HFFc6 (cell line): ENCODE measurements around the gene MTMR3. TPM values are rescaled to one million over a fixed set of nuclear protein-coding genes. Genes with fewer than 3 reads are reported as not detected.

Experiments
- DNase-seq: peaks from one replicate; pipeline ENCODE4 v3.0.0-alpha.2; 2018
- H3K27ac Mint-ChIP-seq: 2 replicates; pipeline ENCODE4 v1.8.0; 2020; ENCODE audit warnings: mild to moderate bottlenecking, mixed read lengths
- H3K27me3 Mint-ChIP-seq: 2 replicates; pipeline ENCODE4 v1.8.0; 2021; ENCODE audit warnings: mild to moderate bottlenecking, moderate library complexity, mixed read lengths; ENCODE audit not compliant: insufficient read depth
- H3K36me3 Mint-ChIP-seq: 2 replicates; pipeline ENCODE4 v1.8.0; 2021; ENCODE audit warnings: low read depth, mixed read lengths
- H3K4me1 Mint-ChIP-seq: 2 replicates; pipeline ENCODE4 v1.8.0; 2020; ENCODE audit warnings: low read depth, mixed read lengths
- H3K4me3 Mint-ChIP-seq: 2 replicates; pipeline ENCODE4 v1.8.0; 2020; ENCODE audit warnings: mild to moderate bottlenecking, moderate library complexity, mixed read lengths
- H3K9me3 Mint-ChIP-seq: 2 replicates; pipeline ENCODE4 v1.8.0; 2020; ENCODE audit warnings: mild to moderate bottlenecking, mixed read lengths
- total RNA-seq, 6 experiments: library from RNA; stranded (reverse); fragmentation: NEBNext Ultra II Directional; extraction: Animal tissue kit (Norgen Biotek cat#: 25700); gene quantifications; 2 replicates in 1 of 6; 3 replicates in 5 of 6; pipeline ENCODE4 v1.2.3, GENCODE V29; 2021
- TF ChIP-seq, protein P1 (sequence below): fragments of 200-600 bp; sonication (generic); IDR thresholded peaks from 2 replicates; pipeline ENCODE4 v1.5.0; 2021; ENCODE audit warnings: antibody characterized with exemption, mild to moderate bottlenecking

Gene MTMR3
- total RNA-seq, 6 experiments from 2014 or later = 19.0 to 27.0 (median 21.7) TPM

DNA sequence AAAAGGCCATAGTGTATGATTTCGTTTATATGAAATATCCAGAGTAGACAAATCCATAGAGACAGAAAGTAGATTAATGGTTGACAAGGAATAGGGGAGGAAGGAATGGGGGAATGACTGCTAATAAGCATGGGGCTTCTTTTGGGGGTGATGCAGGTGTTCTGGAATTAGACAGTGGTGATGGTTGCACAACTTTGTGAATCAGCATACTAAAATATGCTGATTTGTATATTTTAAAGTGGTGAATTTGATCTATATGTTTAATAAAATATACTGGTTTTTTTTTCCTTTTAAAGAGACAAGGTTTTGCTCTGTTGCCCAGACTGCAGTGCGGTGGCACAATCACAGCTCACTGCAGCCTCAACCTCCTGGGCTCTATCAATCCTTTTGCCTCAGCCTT lies 190.8 kb downstream of the MTMR3 start:
- H3K36me3 Mint-ChIP-seq = no peaks in the 10 kb centered on the region
- no peak for DNase-seq
- no peaks in the 10 kb centered on the region for H3K9me3 Mint-ChIP-seq
- TF ChIP-seq, protein P1, sequence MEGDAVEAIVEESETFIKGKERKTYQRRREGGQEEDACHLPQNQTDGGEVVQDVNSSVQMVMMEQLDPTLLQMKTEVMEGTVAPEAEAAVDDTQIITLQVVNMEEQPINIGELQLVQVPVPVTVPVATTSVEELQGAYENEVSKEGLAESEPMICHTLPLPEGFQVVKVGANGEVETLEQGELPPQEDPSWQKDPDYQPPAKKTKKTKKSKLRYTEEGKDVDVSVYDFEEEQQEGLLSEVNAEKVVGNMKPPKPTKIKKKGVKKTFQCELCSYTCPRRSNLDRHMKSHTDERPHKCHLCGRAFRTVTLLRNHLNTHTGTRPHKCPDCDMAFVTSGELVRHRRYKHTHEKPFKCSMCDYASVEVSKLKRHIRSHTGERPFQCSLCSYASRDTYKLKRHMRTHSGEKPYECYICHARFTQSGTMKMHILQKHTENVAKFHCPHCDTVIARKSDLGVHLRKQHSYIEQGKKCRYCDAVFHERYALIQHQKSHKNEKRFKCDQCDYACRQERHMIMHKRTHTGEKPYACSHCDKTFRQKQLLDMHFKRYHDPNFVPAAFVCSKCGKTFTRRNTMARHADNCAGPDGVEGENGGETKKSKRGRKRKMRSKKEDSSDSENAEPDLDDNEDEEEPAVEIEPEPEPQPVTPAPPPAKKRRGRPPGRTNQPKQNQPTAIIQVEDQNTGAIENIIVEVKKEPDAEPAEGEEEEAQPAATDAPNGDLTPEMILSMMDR = no peak
- peaks cover 44% of the 10 kb centered on the region for H3K27me3 Mint-ChIP-seq
- no peaks in the 10 kb centered on the region for H3K4me1 Mint-ChIP-seq
- no peak overlapping the region for H3K4me3 Mint-ChIP-seq
- no peak overlapping the region for H3K27ac Mint-ChIP-seq

DNA sequence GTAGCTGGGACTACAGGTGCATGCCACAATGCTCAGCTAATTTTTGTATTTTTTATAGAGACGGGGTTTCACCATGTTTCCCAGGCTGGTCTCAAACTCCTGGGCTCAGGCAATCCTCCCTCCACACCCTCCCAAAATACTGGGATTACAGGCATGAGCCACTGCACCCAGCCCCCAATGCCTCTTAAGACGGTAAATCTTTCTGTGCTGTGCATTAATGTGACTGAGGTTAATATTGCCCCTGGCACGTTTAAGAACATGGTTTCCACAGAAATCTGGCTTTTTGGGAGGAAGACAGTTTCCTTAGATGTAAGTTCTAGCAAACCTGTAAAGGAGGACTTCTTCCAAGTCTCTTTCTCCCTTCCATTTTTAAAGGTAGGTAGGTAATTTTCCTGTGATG lies 191.2 kb downstream of the MTMR3 start:
- Mint-ChIP-seq H3K4me1 (no peaks in the 10 kb centered on the region), H3K27ac (no peak overlapping the region), H3K36me3 (no peaks in the 10 kb centered on the region), H3K27me3 (peaks cover 41% of the 10 kb centered on the region), H3K4me3 (no peak overlapping the region), H3K9me3 (no peaks in the 10 kb centered on the region)
- DNase-seq = no peak
- TF ChIP-seq, protein P1 = no peak

DNA sequence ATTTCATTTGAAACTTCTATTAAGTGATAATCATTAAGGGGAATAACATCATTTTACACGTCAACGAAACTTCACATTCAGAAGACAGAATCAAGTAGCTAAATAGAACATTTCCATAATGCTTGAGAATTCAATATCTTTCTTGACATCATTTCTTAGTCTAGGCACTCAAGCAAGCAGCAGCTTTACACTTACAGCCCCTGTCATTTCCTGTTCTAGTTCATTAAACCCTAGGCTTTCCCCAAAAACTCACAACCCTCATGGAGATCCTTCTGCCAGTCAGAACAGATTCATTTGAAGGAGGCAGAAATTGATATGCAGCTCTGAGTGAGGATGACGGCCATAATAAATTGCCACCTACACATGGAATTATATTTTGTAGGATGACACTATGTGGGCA lies 192.0 kb downstream of the MTMR3 start:
- TF ChIP-seq, protein P1 = no peak
- no peaks in the 10 kb centered on the region for H3K9me3 Mint-ChIP-seq
- DNase-seq = no peak
- no peaks in the 10 kb centered on the region for H3K36me3 Mint-ChIP-seq
- H3K27ac Mint-ChIP-seq = no peak overlapping the region
- peaks cover 36% of the 10 kb centered on the region for H3K27me3 Mint-ChIP-seq
- no peaks in the 10 kb centered on the region for H3K4me1 Mint-ChIP-seq
- H3K4me3 Mint-ChIP-seq = no peak overlapping the region

DNA sequence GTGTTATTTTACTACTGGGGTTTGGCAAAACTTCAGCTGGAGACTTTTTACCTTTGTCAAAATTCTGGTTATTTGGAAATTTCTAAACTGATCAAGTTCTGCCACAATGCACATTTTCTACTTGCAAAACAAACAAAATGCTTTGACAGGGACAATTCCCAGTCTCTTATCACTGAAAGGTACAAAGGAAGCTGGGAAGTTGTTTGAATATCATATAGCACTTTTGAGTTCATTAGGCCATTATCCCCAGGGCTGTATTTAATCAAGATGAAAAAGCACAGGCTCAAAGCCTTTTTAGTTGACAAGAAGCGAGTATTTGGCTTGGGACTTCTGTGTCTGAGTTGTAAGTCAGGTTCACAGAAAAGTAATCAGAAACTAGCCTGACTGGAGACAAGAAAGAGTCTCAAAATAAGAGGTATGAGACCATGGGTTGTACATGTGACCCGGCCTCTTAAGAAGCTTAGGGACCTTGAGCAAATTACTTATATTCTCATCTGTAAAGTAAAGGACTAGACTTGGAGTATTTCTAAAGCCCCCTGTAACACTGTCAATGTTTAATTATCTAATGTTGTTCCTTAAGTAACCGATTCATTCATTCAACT lies 194.4 kb downstream of the MTMR3 start:
- TF ChIP-seq, protein P1 = no peak
- no peak overlapping the region for H3K4me3 Mint-ChIP-seq
- H3K27ac Mint-ChIP-seq = no peak overlapping the region
- peaks cover 36% of the 10 kb centered on the region for H3K27me3 Mint-ChIP-seq
- no peaks in the 10 kb centered on the region for H3K4me1 Mint-ChIP-seq
- no peaks in the 10 kb centered on the region for H3K36me3 Mint-ChIP-seq
- H3K9me3 Mint-ChIP-seq = no peaks in the 10 kb centered on the region
- DNase-seq = no peak

DNA sequence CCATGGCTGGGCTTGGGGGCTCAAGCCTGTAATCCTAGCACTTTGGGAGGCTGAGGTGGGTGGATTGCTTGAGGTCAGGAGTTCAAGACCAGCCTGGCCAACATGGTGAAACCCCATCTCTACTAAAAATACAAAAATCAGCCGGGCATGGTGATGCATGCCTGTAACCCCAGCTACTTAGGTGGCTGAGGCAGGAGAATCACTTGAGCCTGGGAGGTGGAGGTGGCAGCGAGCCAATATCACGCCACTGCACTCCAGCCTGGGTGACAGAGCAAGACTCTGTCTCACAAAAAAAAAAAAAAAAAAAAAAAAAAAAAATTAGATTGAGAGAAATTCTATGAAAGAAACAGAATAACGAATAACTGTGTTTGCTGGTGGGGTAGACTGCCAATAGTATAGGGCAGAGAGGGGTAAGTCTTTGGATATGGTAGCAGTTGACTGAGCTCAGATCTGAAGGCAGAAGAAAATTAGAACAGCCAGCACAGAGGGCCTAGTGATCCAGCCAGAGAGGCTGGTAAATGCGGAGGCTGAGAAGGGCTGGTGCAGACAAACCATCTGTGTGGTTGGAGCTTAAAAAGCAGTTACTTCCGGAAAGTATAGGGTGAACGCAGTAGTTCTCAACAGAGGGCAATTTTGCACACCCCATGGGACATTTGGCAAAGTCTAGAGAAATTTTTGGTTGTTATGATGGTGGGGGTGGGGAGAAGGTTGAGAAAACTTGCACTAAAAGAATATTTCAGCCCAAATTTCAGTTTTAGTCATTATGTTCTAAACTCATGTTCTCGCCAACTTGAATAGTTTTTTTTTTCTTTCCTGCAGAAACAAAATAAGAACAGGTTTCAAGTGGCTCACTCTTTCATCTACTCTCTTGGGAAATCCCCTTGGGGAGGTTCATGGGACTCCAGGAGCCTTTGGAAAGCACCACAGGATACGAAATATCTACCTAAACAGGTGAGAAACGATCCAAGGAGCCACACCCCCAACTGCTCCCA lies 195.6 kb downstream of the MTMR3 start:
- Mint-ChIP-seq H3K4me3 (no peak overlapping the region), H3K4me1 (no peaks in the 10 kb centered on the region), H3K9me3 (no peaks in the 10 kb centered on the region), H3K36me3 (no peaks in the 10 kb centered on the region), H3K27me3 (peaks cover 36% of the 10 kb centered on the region), H3K27ac (no peak overlapping the region)
- TF ChIP-seq, protein P1 = no peak
- no peak for DNase-seq
